ENCODE results near the gene ADAT1.

The ADAT1 gene

DNA sequence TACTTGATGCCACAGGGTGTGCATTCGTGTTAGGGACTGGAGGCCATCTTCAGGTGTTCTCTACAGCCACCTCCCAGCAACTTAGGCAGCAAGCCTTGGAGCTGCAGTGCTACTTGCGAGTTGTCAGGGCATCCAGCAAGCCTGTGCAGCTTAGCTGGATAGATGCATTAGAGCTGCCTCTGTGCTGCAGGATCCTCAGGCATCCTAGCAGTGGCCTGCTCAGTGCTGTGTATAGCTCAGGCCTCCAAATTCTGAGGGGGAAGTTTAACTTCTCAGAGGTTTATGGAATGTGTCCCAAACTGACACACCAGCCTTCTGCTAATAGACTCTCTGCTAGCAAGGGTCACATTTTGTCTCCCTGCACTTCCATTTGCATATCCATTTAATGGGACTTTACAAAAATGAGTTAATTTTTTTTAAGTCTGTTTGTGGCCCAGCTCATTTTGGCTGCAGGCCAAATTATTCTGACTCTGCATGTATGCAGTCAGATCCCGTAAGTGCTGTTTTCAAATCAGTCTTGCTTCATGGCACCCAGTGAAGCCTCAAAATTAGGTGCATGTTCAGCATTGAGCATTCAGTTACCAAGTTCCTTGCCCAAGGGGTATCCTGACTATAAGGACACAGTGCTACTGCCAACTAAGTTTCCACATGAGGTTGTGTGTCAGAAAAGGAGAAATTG is 50.1 kb downstream of the ADAT1 start:
- no peak for DNase-seq

DNA sequence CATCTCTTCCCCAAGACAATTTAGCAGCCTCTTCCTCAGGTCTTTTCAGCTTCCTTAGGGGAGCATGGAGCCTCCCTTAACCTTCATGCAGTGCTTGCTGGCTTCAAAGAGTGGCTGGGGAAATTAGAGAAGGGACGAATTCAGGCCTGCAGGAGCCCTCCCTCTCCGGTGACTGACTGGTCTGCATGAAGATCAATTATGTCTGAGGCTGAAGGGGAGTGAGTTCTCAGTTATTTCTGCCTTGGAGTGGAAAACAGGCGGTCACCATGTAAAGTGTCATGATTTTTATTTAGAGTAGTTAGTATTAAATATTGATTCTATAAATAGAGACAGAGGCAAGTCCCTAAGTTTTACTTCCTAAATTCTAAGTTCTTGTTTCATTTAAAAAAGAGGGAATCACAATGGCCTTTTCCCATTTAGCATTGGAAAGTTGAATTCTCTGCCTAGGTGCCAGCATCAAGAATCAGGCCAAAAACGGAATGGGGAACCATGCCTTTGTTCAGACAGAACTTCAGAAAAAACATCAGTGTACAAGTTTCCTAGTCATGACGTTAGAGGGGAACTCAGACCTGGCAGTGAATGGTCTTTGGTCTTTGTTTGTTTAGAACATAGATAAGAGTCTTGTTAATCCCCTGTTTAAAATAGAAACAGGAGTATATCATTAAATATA is 52.5 kb downstream of the ADAT1 start:
- no peak for DNase-seq

DNA sequence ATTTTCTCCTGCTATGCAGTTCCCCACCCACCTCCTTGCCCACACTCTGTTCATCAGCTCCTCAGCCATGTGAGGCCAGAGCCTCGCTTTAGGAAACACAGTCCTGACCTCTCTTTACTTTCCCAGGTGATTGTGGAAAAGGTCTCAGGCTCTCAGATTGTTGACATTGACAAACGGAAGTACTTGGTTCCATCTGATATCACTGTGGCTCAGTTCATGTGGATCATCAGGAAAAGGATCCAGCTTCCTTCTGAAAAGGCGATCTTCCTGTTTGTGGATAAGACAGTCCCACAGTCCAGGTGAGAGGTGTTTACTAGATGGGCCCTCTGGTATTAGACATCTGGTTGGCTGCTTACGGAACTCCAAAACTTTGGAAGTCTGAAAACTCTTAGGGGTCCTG is 55.2 kb downstream of the ADAT1 start:
- DNase-seq, result no peak

DNA sequence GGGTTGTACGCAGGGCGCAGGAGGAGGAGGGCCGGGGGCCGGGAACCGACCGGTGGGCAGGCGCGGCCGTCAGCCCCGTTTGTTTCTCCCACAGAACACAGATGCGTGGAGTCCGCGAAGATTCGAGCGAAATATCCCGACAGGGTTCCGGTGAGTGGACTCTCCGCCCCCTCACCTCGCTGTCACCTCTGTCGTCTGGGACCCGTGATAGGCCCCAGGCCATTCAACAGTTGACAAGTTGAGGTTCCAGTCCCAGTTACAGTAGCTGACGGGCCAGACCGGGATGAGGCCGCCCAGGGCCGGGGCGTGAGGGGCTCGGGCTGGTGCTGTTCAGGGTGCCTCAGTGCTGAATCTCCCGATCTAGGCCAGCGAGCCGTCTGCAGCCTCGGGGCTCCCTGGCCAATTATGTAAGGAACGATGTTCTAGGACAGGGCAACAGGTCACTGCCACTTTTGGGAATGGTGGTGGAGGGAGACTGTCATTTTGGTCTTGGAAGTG is 56.3 kb downstream of the ADAT1 start:
- peak; percentile 40 for DNase-seq

DNA sequence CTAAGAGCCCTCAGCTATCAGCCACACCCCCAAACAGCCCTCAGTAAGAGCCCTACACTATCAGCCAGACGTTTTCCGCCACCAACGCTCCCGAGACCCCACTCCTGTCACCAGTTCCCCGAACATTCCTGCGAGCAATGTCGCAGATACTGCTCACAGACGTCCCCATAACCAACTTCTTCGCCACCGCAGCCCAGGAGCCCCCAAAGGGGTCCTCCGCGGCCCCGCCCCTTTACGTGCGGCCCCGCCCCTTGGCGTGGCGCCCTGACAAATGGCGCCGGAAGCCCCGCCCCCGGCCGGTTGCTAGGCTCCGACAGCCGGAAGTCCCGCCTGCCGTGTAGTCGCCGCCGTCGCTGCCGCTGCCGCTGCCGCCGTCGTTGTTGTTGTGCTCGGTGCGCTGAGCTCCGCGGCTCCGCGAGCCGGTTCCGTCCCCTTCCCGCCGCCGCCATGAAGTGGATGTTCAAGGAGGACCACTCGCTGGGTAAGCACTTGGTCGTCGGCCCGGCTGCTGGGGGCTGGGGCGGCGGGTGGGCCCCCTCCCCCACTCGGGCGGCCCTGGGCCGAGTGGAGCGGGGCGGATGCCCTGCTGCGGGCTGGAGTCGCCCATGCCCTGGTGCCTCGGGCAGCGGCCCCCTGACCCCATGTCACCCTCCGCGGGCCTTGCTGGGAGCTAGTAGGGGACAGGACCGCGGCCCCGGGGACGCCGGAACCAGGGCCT is 56.9 kb downstream of the ADAT1 start, which contains the start of gene GABARAPL2:
Gene GABARAPL2, plus strand, starts transcription at position 340 of the 718 bp plus-strand sequence. Its CDS starts 108 bp downstream, at position 448.
- peak; percentile 90 for DNase-seq

DNA sequence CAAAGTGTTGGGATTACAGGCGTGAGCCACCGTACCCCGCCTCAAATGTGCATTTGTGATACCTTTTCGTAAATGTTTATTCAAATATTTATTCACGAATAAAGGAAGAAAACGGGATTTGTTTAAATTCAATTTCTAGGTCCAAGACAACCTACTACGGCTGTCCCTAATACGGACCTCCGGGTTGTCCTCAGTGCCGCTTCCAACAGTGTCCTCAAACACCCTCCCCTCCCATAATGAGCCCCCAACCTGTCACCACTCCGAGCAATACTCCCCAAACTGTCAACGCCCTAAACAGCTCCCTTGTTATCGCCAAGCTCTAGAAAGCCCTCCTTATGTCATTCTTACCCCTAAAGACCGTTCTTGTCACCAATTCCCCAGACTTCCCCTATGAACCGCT is 57.4 kb downstream of the ADAT1 start:
- no peak for DNase-seq

DNA sequence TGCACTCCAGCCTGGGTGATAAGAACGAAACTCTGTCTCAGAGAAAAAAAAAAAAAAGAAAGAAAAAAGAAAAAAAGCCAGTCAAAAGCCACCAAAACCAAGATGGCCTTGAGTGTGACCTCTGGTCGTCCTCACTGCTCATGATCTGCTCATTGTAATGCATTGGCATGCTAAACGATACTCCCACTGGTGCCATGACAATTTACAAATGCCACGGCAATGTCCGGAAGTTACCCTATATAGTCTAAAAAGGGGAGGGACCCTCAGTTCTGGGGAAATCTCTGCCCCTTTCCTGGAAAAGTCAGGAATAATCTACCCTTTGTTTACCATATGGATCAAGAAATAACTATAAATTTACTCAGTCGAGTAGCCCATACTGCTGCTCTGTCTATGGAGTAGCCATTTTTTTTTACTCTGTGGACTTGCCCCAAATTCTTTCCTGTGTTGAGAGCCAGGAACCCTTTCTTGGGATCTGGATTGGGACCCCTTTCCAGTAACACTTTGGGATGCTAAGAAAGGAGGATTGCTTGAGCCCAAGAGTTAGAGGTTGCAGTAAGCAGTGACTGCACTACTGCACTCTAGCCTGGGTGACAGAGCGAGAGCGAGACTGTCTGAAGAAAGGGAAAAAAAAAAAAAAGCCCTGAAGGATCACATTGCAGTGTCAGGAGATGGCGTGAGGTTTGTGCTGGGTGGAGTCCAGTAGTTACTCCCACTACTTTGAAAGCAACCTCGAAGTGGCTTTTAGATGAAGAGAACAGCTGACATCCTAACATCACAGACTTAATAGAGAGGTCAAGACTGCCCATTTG is 63.3 kb downstream of the ADAT1 start:
- DNase-seq, result peak; percentile 62

DNA sequence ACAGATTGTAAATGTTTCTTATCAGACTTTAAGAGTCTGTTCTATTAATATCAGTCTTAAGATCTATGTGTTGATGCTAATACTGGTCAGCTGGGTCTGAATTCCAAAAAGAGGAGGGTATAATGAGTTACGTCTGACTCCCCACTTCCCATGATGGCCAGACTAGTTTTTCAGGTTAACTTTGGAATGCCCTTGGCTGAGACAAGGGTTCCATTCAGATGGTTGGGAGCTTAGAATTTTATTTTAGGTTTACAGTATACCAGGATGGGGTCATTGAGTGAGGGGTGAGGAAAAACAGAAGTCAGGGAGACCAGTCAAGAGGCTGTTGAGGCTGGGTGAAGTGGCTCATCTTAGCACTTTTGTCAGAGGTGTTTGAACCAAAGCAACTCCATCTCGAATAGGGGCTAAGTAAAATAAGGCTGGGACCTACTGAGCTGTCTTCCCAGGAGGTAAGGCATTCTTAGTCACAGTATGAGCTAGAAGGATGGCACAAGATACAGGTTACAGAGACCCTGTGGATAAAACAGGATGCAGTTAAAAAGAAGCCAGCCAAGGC is 64.2 kb downstream of the ADAT1 start:
- no peak for DNase-seq

DNA sequence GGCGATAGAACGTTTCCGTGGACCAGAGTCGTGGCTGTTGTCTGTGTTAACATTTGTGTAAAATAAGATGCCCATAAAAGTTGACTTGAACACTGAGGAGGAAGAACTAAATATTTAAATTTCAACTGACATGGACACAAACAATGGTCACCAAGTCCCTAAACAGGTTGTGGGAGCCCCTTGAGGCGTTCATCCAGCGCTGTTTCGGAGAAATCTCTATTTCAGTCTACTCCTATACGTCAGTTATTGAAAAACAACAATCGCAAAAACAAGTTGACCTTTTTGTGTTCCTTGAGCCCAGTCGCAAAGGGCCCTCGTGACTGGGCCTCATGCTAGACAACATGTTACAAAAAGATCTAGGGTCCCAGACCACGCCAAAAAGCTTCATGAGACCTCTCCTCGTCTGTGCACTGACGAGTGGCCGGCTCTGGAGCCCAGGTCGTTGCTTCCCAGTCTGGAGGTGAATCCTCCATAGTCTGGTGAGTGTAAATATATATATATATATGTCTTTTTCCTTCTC is 66.6 kb downstream of the ADAT1 start:
- no peak for DNase-seq

DNA sequence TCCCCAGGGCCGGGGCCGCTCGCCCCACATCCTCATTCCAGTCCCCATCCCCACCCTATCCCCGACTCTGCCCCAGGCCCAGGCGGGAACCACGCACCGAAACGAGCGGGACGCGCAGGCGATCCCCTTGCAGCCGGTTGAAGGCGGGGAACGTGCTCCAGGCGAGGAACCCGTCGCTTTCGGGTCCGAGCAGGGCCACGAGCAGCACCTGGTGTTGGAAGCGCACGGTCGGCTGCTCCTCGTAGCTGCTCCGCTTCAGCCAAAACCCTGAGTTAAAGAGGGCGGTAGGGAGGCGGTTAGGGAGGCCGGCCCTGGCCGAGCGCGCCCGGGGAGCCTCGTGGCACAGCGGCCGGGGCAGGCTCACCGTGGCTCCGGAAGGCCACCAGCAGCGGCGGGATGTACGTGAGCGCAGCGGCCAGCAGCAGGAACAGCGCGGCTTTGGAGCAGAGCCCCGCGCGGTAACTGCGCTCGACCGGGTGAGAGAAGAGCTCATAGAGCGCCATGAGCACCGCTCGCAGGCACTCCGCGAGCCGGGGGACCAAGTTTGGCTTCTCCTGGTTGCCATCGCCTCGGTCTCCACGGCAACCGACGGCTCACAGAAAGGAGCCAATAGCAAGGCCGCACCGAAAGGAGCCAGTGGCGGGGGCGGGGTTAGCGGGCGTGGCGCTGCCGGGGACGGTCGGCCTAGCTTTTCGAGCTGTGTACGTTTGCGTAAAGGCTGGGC is 67.2 kb downstream of the ADAT1 start, which contains the start of gene TMEM231:
Gene TMEM231, minus strand, starts transcription at position 546 of the 724 bp plus-strand sequence. Its CDS starts 43 bp downstream, at position 503.
- peak; percentile 98 for DNase-seq

DNA sequence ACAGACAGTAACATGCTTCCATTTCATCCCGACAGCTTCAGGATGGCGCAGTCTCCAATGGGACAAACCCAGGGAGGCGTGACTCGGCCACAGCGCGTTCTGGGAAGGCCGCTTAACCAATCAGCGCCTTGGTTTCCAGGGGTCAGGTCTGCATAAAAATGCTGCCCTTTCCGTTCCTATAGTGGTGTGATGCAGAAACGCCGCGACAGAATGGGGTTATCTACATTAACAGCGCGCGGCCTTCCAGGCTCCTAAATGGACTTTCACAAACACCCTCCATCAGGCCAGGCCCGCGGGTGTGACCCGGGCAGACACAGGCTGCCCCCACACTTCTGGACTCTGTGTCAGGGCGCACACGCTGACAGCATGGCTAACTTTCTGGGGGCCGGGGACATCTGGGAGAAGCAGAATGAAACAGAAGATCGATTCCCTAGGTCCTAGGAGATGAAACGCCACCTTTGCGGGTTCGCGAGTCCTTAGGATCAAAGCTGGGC is 67.8 kb downstream of the ADAT1 start:
- DNase-seq, result peak; percentile 92

DNA sequence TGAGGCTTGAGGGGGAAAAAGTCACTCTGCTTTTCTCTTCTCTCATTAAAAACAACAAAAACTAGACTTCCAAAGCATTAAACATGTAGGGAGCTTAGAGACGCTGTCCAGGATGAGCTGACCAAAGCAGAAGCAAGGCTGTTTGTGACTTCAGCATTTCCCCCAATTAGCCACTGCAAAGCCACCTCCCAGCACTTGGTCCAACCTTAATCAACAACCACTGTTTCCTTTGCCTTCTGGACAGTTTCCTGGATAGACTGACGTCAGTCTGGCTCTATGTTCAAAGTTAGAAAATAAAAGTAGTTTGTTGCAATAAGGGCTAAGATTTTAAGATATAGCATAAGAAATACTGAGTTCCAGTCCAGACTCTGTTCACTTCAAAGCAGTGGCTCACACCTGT is 70.1 kb downstream of the ADAT1 start:
- no peak for DNase-seq

DNA sequence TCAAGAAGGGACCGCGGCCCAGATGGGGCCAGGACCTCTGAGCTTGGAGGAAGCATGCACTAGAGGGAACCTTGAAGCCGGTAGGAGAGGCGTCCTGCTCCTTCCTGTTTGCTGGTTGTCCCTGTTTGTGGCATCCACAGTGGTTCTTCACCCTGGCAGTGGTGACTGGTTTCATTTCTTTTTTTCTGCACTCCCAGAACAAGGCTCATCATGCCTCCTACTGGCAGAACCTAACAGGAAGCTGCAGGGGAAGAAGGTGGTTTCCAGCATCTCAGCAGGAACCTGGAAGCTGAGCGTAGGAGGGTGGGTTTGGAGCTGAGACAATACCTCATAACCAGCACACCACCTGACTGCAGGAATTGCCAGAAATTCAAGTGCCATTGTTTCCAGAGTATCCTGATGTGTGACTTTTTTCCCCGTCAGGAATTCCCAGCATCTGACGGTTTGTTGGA is 72.8 kb downstream of the ADAT1 start:
- DNase-seq, result no peak

Measured in right hindlimb (tissue), 1 donor.